ENCODE results near the gene ARHGAP10. TPM values are rescaled to one million over a fixed set of nuclear protein-coding genes. Genes with fewer than 3 reads are reported as not detected.

ARHGAP10 gene
- polyA plus RNA-seq, 3 donors: 18.7 to 21.8 (median 21.2) TPM

DNA sequence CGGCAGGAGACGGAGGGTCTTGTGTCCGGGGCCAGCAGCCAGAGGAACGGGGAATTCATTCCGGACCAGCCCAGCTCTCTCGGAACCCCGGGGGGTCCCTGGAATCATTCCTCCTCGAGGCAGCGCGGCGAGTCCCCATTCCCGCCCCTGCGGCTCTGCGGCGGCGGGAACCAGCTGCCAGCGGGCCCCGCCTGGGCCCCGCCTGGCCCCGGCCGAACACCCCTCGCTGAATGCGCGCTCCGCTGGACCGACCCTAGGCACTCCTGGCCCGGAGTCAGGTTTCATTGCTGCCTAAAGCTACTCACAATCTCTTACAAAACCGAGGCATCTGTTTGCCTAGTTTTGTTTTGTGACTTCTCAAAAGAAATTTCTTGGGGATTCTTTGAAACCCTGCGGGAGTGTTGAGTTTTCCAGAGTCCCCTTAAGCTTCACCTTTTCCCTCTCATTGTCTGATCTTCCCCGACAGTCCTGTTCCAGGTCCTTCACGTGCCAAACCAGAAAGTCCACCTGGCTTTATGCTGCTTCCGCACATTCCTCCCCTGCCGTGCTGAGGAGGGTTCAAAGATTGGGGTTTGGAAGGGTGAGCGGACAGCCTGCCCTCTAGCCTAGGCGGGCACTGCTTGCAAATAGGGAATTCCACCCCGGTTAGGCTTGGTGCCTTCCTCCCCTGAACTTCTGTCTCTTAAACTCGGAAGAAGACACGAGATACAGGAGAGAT, 789 bp downstream of the ARHGAP10 start:
- DNase-seq (ENCODE audit: low read depth in 3 of 3, low spot score in 2 of 3): peak in 1 of 3 donors; percentile 63

- no peak for DNase-seq (ENCODE audit: low read depth in 3 of 3, low spot score in 2 of 3)
These were observed 1.9 kb downstream of the ARHGAP10 start for GRCh38 chr4:147733716-147734344.

DNA sequence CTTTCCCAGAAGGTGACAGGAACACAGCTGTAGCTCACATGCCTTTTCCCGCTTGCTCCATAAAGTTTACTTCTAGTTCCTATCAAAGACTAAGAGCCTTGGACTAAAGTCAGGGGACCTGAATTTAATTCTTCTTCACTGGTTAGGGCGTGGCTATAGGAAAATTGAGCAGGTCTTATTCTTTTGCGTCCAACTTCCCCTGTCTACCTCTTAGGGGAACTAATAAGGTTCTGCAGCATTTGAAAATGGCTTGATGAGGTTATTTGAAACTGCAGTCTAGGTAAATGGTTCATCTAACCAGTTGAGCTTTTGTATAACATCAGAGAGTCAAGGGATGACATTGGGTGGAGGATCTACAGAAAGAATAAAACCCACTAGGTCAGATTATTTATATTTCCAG, 2.6 kb downstream of the ARHGAP10 start:
- no peak for DNase-seq (ENCODE audit: low read depth in 3 of 3, low spot score in 2 of 3)

DNA sequence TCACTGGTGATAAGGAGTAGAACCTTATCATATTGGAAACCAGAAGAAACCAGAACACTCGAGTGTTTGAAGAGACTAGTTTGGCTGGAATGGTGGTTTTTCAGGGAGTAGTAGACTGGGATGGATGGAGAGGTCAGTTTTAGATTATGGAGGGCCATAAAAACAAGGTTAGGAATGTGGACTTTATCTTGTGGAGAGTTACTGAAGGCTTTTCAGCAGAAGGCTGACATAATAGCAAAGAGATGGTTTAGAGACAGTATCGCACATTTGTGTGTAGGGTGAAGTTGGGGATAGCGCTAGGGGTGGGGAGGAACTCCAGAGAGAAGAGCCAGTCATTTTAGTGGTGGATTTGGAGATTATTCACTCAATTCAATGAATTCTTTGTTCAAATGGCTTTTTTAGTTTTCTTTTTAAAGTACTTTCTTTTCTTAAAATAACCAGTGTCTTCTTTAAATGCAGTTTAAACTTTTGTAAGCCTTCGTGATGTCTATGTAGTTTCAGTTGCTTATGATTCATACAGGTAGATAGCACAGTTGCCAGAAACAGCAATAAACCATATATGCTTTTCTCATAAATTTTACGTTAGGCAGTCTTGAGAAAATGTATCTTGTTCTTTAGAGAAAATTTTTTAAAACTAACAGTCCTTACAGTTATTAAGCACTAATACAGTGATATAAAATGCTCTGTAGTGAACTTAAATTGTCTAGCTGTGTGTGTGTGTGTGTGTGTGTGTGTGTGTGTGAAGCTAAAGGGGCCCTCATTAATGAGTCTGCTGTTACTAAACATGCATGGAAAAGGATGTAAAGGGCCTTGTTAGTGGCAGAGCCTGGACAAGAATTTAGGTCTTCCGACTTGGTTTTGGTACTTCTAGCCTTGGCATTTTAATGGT, 3.8 kb downstream of the ARHGAP10 start:
- DNase-seq (ENCODE audit: low read depth in 3 of 3, low spot score in 2 of 3): no peak

GRCh38 chr4:147736458-147736857, 4.6 kb downstream of the ARHGAP10 start:
- DNase-seq (ENCODE audit: low read depth in 3 of 3, low spot score in 2 of 3): no peak

DNA sequence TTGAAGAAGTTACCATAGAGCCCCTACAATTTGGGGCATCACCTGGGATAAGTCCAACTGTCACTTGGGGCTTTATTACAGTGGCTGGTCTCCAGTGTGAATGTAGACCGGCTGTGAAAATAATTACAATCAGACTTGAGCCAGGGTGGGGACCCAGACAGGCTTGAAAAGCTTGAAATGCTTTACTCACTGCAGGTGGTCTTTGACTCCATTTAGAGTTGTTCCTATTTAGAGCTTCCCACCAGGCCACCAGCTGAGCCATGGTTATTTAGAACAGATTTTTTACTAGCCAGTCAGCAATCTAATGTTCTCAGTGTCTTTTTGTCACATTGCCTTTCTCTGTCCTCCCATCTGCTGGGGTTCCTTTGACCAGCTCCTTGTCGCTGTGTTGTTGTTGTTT, 5.7 kb downstream of the ARHGAP10 start:
- no peak for DNase-seq (ENCODE audit: low read depth in 3 of 3, low spot score in 2 of 3)

DNA sequence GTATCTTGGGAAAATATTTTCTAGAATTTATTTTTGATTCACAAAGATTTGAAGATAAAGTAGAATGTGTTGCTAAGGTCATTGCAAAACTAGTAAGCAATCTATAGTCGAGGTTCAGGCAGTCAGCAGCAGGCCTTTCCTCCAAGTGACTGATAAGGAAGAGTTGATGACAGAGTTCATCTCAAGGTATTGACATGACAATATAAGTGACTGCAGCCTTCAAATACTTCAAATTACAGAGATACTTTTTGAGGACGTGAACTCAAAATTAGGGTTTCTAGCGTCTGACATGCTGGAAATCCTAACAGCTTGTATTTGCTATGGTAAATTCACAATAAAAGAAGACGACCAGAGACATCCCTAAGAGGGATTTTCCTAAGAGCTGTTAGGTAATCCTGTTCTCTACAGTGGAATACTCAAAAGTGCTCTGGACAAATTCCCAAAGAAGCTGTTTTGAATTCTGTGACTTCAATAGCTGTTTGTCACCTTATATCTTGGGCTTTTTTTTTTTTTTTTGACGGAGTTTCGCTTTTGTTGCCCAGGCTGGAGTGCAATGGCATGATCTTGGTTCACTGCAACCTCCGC, 7.4 kb downstream of the ARHGAP10 start:
- DNase-seq (ENCODE audit: low read depth in 3 of 3, low spot score in 2 of 3): no peak

DNA sequence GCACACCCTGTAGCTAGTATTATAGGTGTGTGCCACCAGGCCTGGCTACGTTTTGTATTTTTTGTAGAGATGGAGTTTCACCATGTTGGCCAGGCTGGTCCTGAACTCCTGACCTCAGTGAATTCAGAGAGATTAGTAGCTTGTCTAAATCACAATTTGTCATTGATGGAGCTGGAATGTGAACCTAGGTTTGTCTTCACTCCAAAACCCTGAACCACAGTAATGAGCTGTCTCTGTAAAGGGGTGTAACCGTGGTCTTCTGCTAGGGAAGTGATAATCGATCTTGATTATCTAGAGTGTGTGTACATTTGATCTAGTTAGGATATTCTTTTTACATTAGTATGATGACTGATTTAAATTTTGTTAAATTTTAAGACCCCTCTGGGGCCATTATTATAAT, 8.3 kb downstream of the ARHGAP10 start:
- DNase-seq (ENCODE audit: low read depth in 3 of 3, low spot score in 2 of 3): no peak

DNA sequence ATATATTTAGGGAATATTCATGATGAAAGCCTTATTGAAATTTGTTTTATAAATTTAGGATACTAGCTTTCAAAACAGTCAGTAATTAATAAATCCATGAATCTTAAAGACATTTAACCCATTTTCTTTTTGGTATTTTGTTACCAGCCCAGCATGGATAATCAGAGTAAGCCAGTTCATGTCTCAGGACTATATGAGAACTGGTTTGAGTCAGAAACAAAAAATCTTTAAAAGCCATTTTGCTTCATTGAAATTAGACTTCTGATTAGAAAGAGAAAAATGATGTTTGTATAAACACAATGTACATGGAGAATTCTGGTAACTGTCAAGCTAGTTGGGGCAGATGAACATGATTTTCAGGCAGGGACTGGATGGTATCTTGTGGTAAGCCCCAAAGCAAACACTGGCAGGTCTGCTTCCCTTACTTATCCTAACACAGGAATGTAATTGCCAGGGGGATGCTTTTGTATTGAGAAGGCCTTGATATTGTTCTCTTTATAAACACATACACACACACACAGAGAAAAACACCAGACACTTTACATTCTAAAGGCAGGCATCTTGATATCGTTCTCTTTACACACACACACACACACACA, 9.4 kb downstream of the ARHGAP10 start:
- no peak for DNase-seq (ENCODE audit: low read depth in 3 of 3, low spot score in 2 of 3)

GRCh38 chr4:147747787-147748454, 16.0 kb downstream of the ARHGAP10 start:
- no peak for DNase-seq (ENCODE audit: low read depth in 3 of 3, low spot score in 2 of 3)

- DNase-seq (ENCODE audit: low read depth in 3 of 3, low spot score in 2 of 3): no peak
These were observed 18.0 kb downstream of the ARHGAP10 start for GRCh38 chr4:147749811-147750321.

- no peak for DNase-seq (ENCODE audit: low read depth in 3 of 3, low spot score in 2 of 3)
These were observed 21.2 kb downstream of the ARHGAP10 start for GRCh38 chr4:147753047-147753446.

DNA sequence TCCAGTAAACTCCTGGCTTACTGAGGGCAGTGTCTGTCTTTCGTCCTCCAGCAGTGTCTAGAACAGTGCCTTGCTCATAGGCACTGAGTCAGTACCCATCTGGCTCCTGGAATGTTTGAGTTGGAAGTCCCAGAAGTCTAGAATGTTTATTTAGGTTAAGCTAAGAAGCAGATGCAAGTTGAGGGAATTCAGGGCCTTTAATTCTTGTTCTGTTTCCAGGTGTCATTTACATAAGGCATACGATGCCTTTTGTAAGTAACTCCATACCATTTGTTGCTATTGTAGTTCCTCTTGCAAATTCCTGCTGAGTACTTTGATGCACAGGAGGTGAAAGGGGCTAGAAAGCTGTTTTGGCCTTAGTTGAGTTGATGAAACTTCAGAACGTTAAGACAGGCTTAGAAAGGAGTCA, 22.2 kb downstream of the ARHGAP10 start:
- no peak for DNase-seq (ENCODE audit: low read depth in 3 of 3, low spot score in 2 of 3)

GRCh38 chr4:147755561-147756295, 23.8 kb downstream of the ARHGAP10 start:
- DNase-seq (ENCODE audit: low read depth in 3 of 3, low spot score in 2 of 3): no peak

DNA sequence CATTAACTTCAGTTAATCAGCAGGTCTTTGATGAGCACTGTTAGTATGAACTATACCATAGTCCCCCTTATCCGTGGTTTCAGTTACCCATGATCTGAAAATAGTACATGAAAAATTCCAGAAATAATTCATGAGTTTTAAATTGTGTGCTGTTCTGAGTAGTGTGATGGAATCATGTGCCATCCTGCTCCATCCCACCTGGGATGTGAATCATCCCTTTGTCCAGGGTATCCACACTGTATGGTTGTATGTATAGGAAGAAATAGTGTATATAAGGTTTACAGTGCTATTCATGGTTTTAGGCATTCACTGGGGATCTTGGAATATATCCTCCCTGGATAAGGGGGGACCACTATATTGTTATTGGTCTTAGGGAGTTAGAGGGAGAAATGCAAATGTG, 24.5 kb downstream of the ARHGAP10 start:
- no peak for DNase-seq (ENCODE audit: low read depth in 3 of 3, low spot score in 2 of 3)

DNA sequence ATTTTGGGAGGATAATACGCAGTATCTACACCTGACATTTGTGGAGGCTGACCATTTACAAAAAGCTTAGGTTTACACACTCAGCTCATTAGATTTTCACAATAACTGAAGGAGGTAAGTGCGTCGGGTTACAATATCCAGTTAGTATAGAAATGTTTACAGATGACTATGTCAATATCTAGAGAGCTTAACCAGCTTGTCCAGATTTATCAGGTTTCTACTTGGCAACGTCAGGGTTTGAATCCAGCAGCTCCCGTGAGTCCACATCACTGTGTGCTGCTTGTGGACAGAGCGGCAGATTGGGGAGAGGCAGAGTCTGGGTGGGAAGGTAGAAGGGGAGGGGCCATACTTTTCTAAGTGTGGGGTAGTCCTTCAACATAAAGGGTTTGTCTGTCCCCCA, 28.3 kb downstream of the ARHGAP10 start:
- no peak for DNase-seq (ENCODE audit: low read depth in 3 of 3, low spot score in 2 of 3)

DNA sequence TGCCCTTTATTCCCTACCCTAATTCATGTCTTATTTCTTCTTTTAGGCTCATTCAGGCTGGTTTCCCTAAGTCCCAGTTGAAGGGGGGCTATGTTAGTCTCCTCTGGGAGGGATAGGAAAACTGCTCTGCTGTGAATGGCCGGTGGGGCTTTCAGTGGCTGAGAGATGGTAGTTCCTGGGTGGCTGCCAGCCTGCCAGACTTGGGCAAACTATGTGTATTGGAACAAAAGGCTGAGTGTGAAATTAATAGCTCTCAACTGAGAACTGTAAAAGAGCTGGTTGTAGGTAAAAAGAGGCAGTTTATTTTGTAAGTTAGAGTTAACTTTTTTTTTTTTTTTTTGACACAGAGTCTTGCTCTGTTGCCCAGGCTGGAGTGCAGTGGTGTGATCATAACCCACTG, 28.8 kb downstream of the ARHGAP10 start:
- DNase-seq (ENCODE audit: low read depth in 3 of 3, low spot score in 2 of 3): no peak

DNA sequence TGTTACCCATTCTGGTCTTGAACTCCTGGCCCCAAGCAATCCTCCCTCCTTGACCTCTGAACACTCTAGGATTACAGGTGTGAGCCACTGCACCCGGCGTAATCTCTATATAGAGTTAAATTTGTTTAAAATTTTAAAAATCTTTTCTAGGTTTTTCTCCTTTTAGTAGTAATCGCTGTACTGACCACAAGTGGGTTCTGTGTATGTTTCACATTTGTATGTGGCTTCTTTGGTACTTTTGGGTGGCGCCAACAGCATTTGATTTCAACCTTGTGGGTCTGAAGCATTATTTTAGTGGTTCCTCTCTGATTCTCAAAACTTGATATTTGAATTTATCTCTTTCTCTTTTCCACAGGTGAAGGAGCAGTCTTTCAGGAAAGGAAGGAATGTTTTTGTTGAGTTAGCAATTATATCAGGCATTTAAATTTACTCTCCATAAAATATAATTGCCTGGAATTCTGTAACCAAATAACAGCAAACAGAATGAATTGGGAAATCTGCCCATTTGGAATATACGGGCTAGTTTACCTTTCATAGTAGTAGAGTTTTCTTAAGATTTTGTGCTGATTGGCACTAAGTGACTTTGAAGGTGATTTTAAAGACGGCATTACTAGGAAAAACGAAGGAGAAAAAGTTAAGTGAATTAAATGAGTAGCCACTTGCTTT, 29.5 kb downstream of the ARHGAP10 start:
- no peak for DNase-seq (ENCODE audit: low read depth in 3 of 3, low spot score in 2 of 3)

- DNase-seq (ENCODE audit: low read depth in 3 of 3, low spot score in 2 of 3): no peak
These were observed 32.4 kb downstream of the ARHGAP10 start for GRCh38 chr4:147764337-147764736.

All from right renal cortex interstitium (tissue), 3 donors.